ENCODE results near the gene PTPRQ.

PTPRQ gene

GRCh38 chr12:80415466-80415865 is 28.6 kb upstream of the PTPRQ start:
- no peak for ATAC-seq
- TF ChIP-seq ISL1 (CRISPR knock-in tag; IDR thresholded peaks at IDR 0.05), result no peak
- no peak for TF ChIP-seq RARB (CRISPR knock-in tag; IDR thresholded peaks at IDR 0.05)
- TF ChIP-seq CSDC2 (CRISPR knock-in tag; IDR thresholded peaks at IDR 0.05), result no peak
- no peak for TF ChIP-seq ZNF8 (CRISPR knock-in tag; IDR thresholded peaks at IDR 0.05)
- no peak for TF ChIP-seq ZNF565 (CRISPR knock-in tag; conservative IDR thresholded peaks at IDR 0.05; ENCODE audit: low read depth)
- TF ChIP-seq ESRRG (CRISPR knock-in tag; IDR thresholded peaks at IDR 0.05), result no peak
- no peak for TF ChIP-seq PATZ1 (CRISPR knock-in tag; IDR thresholded peaks at IDR 0.05; ENCODE audit: borderline replicate concordance)
- no peak for TF ChIP-seq TCF4 (CRISPR knock-in tag; IDR thresholded peaks at IDR 0.05; ENCODE audit: borderline replicate concordance)
- TF ChIP-seq PPARA (CRISPR knock-in tag; IDR thresholded peaks at IDR 0.05; ENCODE audit: borderline replicate concordance), result no peak
- no peak for TF ChIP-seq OSR1 (CRISPR knock-in tag; IDR thresholded peaks at IDR 0.05)
- TF ChIP-seq, protein P1, sequence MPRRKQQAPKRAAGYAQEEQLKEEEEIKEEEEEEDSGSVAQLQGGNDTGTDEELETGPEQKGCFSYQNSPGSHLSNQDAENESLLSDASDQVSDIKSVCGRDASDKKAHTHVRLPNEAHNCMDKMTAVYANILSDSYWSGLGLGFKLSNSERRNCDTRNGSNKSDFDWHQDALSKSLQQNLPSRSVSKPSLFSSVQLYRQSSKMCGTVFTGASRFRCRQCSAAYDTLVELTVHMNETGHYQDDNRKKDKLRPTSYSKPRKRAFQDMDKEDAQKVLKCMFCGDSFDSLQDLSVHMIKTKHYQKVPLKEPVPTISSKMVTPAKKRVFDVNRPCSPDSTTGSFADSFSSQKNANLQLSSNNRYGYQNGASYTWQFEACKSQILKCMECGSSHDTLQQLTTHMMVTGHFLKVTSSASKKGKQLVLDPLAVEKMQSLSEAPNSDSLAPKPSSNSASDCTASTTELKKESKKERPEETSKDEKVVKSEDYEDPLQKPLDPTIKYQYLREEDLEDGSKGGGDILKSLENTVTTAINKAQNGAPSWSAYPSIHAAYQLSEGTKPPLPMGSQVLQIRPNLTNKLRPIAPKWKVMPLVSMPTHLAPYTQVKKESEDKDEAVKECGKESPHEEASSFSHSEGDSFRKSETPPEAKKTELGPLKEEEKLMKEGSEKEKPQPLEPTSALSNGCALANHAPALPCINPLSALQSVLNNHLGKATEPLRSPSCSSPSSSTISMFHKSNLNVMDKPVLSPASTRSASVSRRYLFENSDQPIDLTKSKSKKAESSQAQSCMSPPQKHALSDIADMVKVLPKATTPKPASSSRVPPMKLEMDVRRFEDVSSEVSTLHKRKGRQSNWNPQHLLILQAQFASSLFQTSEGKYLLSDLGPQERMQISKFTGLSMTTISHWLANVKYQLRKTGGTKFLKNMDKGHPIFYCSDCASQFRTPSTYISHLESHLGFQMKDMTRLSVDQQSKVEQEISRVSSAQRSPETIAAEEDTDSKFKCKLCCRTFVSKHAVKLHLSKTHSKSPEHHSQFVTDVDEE (CRISPR knock-in tag; IDR thresholded peaks at IDR 0.05), result no peak
- TF ChIP-seq ZNF70 (CRISPR knock-in tag; IDR thresholded peaks at IDR 0.05), result no peak
- no peak for TF ChIP-seq TOX (CRISPR knock-in tag; IDR thresholded peaks at IDR 0.05; ENCODE audit: borderline replicate concordance)

GRCh38 chr12:80419644-80420043 is 24.4 kb upstream of the PTPRQ start:
- no peak for ATAC-seq
- no peak for TF ChIP-seq ZFP3 (CRISPR knock-in tag; IDR thresholded peaks at IDR 0.05)
- no peak for TF ChIP-seq CREB5 (CRISPR knock-in tag; IDR thresholded peaks at IDR 0.05; ENCODE audit: low read depth)
- TF ChIP-seq ZC3H10 (CRISPR knock-in tag; IDR thresholded peaks at IDR 0.05), result no peak
- no peak for TF ChIP-seq ZNF8 (CRISPR knock-in tag; IDR thresholded peaks at IDR 0.05)
- no peak for TF ChIP-seq PPARA (CRISPR knock-in tag; IDR thresholded peaks at IDR 0.05; ENCODE audit: borderline replicate concordance)
- TF ChIP-seq ARNTL (CRISPR knock-in tag; IDR thresholded peaks at IDR 0.05; ENCODE audit: borderline replicate concordance, low read depth), result no peak
- TF ChIP-seq SNAI2 (CRISPR knock-in tag; IDR thresholded peaks at IDR 0.05), result no peak
- TF ChIP-seq PATZ1 (CRISPR knock-in tag; IDR thresholded peaks at IDR 0.05; ENCODE audit: borderline replicate concordance), result no peak
- TF ChIP-seq CSDC2 (CRISPR knock-in tag; IDR thresholded peaks at IDR 0.05), result no peak
- no peak for TF ChIP-seq ISL1 (CRISPR knock-in tag; IDR thresholded peaks at IDR 0.05)
- no peak for TF ChIP-seq CSRNP3 (CRISPR knock-in tag; IDR thresholded peaks at IDR 0.05)
- no peak for TF ChIP-seq ZNF70 (CRISPR knock-in tag; IDR thresholded peaks at IDR 0.05)
- no peak for TF ChIP-seq TOX (CRISPR knock-in tag; IDR thresholded peaks at IDR 0.05; ENCODE audit: borderline replicate concordance)

GRCh38 chr12:80420075-80420474 is 24.0 kb upstream of the PTPRQ start:
- no peak for TF ChIP-seq ZC3H10 (CRISPR knock-in tag; IDR thresholded peaks at IDR 0.05)
- no peak for TF ChIP-seq CSRNP3 (CRISPR knock-in tag; IDR thresholded peaks at IDR 0.05)
- no peak for TF ChIP-seq ZNF8 (CRISPR knock-in tag; IDR thresholded peaks at IDR 0.05)
- no peak for TF ChIP-seq CREB5 (CRISPR knock-in tag; IDR thresholded peaks at IDR 0.05; ENCODE audit: low read depth)
- TF ChIP-seq ESRRG (CRISPR knock-in tag; IDR thresholded peaks at IDR 0.05), result no peak
- no peak for TF ChIP-seq GLIS3 (CRISPR knock-in tag; IDR thresholded peaks at IDR 0.05)
- TF ChIP-seq ZNF70 (CRISPR knock-in tag; IDR thresholded peaks at IDR 0.05), result no peak
- no peak for TF ChIP-seq ZFP3 (CRISPR knock-in tag; IDR thresholded peaks at IDR 0.05)
- ATAC-seq, result no peak
